GM19025 (cell line): ENCODE data around the gene C1orf159.
"Not testable (repeated sequence)": the region's sequence is repeated elsewhere in the genome, so short reads cannot be mapped to it uniquely, and the experiment has no call there.

Source experiments
- ATAC-seq: cut with Tn5 transposase; IDR thresholded peaks from one replicate; pipeline ENCODE4 v1.9.1; 2021; ENCODE audit warnings: mild to moderate bottlenecking, low read depth, moderate library complexity; ENCODE audit not compliant: unreplicated experiment

C1orf159 gene

GRCh38 chr1:1069711-1070676, 45.9 kb downstream of the C1orf159 start:
- no peak for ATAC-seq

- peak; percentile 50 for ATAC-seq
Measured at GRCh38 chr1:1069056-1069710, 46.7 kb downstream of the C1orf159 start.

DNA sequence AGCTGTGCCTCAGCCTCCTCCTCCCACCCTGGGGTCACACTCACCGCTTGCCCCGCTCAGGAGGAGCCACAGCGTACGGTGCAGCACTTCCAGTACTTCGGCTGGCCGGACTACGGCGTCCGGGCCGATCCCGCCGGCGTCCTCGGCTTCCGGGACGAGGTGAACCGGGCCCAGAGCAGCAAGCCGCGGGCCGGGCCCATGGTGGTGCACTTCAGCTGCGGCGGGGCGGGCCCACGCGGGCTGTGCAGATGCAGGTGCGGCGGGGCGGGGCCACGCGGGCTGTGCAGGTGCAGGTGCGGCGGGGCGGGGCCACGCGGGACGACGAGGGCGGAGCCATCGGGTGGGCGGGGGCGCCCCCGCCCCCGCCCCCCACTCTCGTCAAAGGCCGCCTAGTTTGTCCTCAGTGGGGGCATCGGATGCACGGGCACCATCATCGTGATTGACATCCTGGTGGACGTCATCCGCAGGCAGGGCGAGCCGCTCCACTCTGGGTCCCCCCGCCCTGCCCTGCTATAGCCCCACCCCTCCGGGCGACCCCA, 47.3 kb downstream of the C1orf159 start:
- ATAC-seq, result no peak

DNA sequence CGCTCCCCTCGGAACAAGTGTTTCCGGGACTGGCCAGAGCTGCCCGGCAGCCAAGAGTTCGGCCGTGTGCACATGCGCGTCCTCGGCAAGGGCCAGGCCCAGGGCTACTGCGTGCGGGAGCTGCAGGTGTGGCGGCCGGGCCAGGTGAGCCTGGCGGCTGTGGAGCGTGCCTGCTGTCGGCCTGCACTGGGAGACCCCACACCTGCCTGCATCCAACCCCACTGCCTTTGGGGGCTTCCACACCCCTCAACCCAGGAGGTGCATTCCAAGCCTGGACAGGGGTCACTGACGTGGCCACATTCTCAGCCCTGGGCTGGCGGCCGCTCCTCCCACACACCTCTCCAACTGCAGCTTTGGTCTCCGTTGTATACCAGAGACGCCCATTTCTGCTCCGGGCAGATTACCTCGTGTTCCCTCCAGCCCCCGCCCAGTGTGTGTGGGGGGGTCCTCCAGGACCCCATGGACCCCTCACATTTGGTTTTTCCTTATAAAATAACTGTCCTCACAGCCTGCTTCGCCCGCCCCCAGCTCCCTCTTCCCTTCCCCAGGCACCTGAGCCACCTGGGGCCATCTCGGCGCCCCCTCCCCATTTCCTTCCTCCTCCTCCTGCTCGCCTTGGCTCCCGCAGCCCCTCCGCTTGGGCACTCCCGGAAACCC, 47.9 kb downstream of the C1orf159 start:
- no peak for ATAC-seq

DNA sequence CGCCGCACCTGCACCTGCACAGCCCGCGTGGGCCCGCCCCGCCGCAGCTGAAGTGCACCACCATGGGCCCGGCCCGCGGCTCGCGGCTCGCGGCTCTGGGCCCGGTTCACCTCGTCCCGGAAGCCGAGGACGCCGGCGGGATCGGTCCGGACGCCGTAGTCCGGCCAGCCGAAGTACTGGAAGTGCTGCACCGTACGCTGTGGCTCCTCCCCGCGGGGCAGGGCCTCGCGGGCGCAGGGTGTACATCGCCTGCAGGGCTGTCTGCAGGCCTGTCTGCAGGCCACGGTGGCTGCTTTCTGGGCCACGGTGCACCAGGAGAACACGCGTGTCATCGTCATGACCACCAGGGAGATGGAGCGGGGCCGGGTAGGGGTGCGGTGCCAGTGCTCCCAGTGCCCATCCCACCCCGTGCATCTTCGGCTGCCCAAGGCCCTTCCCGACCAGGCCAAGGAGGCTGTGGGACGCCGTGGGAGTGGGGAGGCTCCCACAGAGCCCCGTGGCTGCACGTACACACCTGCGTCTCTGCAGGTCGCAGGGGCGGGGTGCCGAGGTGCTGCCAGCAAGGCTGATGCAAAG, 48.5 kb downstream of the C1orf159 start:
- no peak for ATAC-seq

DNA sequence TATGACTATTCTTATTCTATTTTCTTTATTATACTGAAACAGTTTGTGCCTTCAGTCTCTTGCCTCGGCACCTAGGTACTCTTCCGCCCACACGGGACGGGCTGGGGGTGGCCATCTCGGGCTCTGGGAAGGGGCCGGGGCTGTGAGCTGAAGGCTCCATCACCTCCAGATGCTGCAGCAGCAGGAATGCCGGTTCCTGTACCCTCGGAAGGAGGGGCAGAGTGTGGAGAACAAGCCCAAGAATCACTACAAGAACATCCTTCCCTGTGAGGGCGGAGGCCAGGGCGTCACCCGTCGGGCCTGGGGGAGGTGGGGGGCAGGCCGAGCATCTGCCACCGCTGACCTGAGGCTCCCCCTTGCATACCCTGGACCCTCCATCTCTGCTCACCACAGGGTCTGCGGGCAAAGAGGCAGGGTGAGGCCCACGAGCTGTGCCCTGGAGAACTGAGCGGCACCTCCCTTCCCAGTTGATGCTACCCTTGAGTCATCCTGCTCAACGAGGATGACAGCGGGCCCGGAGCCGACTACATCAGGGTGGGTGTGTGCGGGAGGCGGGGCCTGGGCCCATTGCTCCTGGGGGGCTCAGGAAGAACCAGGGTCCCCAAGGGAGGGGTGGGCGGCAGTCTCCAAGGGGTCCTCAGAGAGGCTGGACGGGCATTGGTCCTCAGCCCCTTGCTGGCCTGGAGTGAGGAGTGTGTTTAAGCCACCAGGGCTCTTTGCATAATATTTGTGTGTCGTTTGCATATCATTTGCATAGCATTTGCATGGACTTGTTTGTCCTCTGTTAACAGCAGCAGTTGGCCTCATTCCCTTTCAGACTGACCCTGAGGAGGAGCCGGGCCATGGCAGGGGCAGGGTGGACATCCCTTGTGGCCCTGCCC, 49.2 kb downstream of the C1orf159 start:
- no peak for ATAC-seq

DNA sequence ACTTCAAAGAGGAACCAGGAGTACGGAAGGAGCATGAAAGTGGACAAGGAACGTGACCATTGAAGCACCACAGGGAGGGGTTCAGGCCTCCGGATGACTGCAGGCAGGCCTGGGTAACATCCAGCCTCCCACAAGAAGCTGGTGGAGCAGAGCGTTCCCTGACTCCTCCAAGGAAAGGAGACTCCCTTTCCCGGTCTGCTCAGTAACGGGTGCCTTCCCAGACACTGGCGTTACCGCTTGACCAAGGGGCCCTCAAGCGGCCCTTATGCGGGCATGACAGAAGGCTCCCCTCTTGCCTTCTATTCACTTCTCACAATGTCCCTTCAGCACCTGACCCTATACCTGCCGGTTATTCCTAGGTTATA, 50.0 kb downstream of the C1orf159 start:
- ATAC-seq, result not testable (repeated sequence)

GRCh38 chr1:1065265-1065939, 50.5 kb downstream of the C1orf159 start:
- no peak for ATAC-seq

DNA sequence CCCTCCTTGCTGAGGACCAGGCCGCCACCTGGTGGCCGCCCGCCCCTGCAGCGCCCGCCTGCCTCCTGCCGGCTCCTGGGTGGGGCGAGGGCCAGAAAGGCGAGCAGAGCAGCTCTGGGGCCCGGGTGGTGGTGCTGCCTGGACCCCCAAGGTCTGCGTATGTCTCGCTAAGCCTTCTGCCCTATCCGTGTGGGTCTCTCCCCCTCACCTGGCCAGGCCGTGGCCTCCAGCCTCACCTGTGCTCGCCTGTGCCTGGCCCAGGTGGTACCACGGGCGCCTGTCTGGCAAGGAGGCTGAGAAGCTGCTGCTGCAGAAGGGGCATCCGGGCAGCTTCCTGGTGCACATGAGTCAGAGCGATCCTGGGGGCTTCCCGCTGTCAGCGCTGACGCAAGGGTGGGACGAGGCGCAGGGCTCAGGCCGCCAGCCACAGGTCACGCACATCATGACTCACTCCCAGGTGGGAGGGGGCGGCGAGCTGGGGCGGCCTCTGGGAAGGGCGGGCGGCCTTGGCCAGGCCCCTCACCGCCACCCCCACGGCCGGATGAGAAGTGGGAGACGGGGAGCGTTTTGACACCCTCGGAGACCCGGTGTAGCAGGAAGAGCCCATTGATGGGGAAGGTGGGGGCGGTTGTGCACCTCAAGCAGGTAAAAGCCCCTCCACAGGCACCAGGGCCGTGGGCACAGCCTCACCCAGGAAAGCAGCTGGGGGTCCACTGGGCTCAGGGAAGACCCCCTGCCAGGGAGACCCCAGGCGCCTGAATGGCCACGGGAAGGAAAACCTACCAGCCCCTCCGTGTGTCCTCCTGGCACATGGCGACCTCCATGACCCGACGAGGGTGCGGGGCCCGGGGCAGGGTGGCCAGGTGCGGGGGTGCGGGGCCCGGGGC, 51.7 kb downstream of the C1orf159 start:
- ATAC-seq, result peak; percentile 40

DNA sequence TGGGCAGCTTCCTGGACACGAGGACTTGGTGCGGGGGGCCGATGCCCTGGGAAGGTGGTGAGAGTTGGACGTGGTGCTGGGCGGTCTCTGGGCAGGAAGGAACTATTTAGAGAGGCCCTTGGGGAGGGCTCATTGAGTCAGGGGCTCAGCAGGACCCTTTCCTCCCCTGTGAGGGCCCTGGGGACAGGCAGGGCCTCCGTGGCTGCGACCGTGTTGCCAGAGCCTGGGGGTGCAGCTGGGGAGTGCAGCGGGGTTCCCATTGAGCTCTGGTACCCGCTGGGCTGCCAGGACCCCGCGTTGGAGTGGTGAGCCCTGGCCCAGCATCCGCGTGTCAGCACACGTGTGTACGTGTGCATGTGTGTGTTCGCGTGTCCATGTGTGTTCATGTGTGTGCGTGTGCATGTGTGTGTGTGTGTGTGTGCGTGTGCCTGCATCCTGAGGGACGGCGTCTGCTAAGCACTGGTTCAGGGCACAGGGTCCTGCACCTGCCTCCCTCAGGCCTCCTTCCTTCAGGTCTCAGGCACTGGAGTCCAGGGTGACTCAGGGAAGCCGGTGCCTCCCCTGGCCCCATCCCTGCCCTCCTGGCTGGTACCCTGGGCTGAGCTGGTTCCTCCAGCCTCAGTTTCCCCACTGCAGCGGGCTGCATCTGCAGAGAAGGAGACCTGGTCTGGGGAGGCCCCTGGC, 52.5 kb downstream of the C1orf159 start:
- no peak for ATAC-seq

DNA sequence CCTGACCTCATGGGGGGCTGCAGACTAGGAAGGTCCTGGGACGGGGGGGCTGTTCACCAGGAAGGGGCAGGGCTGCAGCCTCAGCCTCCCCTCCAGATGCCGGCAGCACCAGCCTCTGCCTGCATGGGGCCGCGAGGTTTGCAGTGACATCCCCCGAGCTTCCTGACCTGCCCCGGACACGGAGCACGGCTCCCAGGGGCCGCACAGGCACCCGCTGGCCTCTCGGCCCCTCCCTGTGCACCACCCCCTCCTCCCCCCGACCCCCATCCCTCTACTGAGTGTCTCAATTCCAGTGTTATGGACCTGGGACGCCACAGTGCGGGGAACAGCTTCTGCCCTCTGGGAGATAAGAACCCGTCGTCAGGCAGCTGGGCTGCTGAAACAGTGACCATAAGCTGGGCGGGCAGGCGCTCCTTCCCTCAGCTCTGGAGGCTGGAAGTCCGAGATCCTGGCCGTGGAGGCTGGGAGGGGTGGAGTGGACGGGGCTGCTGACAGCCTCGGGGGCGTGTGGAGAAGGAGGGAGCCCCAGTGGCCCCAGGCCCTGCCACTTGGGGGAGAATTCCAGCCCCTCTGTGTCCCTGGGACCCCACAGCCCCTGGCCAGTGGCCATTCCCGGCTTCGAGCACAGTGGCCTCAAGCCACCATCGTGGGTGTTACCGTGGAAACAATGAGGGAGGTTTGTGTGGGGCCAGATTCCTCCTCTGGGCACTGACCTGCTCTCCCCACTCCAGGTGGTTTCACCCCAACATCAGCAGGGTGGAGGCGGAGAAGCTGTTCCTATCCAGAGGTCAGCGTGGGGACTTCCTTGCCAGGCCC, 53.3 kb downstream of the C1orf159 start:
- ATAC-seq, result no peak

DNA sequence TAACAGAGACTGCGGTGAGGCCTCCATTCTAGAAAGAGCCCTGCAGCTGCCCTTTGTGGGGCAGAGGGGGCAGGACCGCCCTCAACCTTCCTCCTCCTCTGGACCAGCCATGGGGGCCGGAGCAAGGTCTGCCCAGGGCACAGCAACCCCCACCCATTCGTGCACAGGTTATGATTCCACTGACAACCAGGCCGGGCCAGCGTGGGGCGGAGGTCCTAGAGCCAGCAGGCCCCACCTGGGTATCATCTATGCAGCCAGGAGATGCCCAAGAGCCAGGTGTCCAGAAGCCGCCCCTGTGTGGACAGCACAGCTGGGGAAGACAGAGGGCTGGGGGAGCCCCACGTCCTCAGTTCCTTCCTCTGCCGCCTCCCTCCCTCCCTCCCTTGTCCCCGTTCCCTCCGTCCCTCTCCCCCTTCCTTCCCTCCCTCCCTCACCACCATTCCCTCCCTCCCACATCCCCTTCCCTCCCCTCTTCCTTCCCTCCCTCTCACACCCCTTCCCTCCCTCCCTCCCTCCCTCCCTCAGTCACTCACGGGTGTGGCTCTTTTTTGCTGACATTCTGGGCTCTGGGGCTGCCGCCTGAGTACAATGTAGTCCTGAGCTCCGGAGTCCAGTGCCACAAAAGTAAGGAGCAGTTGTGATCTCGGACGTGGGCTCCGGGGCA, 54.1 kb downstream of the C1orf159 start:
- no peak for ATAC-seq

GRCh38 chr1:1060281-1061000, 55.4 kb downstream of the C1orf159 start:
- no peak for ATAC-seq

- peak; percentile 62 for ATAC-seq
Measured at GRCh38 chr1:1059494-1060280, 56.2 kb downstream of the C1orf159 start.
